Uterus (tissue), 4 donors: Measurements from ENCODE around the gene PLEKHA1. TPM values are rescaled to one million over a fixed set of nuclear protein-coding genes. Genes with fewer than 3 reads are reported as not detected.

Experiments used
- DNase-seq, 2 donors: peaks; one replicate each; pipeline ENCODE4 v3.0.0-alpha.2; 2019 to 2020
- H3K27ac ChIP-seq, 2 donors: fragments of 200-600 bp; sonication (generic); 1 replicate in 1 of 2; 2 replicates in 1 of 2; pipeline ENCODE4 v1.5.1; 2016 to 2018
- H3K27me3 ChIP-seq, 2 donors: fragments of 200-600 bp; sonication (generic); one replicate each; pipeline ENCODE4 v1.5.1; 2018 to 2019; ENCODE audit warnings: control low read depth in 1 of 2
- H3K36me3 ChIP-seq, 2 donors: fragments of 200-600 bp; sonication (generic); one replicate each; pipeline ENCODE4 v1.5.1; 2019; ENCODE audit warnings: control low read depth in 1 of 2
- H3K4me1 ChIP-seq, 2 donors: fragments of 200-600 bp; sonication (generic); one replicate each; pipeline ENCODE4 v1.5.1; 2018 to 2019; ENCODE audit warnings: control low read depth in 1 of 2
- H3K4me3 ChIP-seq, 2 donors: fragments of 200-600 bp; sonication (generic); 1 replicate in 1 of 2; 2 replicates in 1 of 2; pipeline ENCODE4 v1.5.1; 2018 to 2019; ENCODE audit warnings: mild to moderate bottlenecking in 1 of 2
- H3K9me3 ChIP-seq, 2 donors: fragments of 200-600 bp; sonication (generic); one replicate each; pipeline ENCODE4 v1.5.1; 2019; ENCODE audit warnings: control low read depth in 1 of 2
- POLR2A ChIP-seq, 2 donors: fragments of 450-650 bp; IDR thresholded peaks; one replicate each; pipeline ENCODE4 v1.6.1; 2016; ENCODE audit warnings: antibody characterized with exemption in 2 of 2, mild to moderate bottlenecking in 1 of 2, moderate library complexity in 1 of 2
- intact Hi-C: fragments of 100-400 bp; cut with DNase I; formaldehyde crosslinking; loops from one replicate; pipeline ENCODE4 v1.15.1; 2023; ENCODE audit warnings: low total_unique reads
- total RNA-seq, 4 donors: library from RNA; depleted of rRNA in 3 of 4; stranded (reverse); fragments of >200 nt in 3 of 4; gene quantifications; one replicate each; pipeline versions ENCODE4 v1.1.0 to v1.2.4, GENCODE V29; 2014 to 2023
- TF ChIP-seq, protein P1 (sequence below), 4 experiments: fragments of 200-600 bp in 2 of 4; fragments of 450-650 bp in 2 of 4; sonication (generic) in 2 of 4; IDR thresholded peaks; one replicate each; pipeline ENCODE4 v1.5.1; 2016 to 2019; ENCODE audit warnings: antibody characterized with exemption in 4 of 4, mild to moderate bottlenecking in 2 of 4, moderate library complexity in 1 of 4
- donor health status: DM: yes; HTN: yes; CAD: no.

The PLEKHA1 gene
- total RNA-seq, 4 donors from 2014 or later: 9.2 to 54.1 (median 29.0) TPM

DNA sequence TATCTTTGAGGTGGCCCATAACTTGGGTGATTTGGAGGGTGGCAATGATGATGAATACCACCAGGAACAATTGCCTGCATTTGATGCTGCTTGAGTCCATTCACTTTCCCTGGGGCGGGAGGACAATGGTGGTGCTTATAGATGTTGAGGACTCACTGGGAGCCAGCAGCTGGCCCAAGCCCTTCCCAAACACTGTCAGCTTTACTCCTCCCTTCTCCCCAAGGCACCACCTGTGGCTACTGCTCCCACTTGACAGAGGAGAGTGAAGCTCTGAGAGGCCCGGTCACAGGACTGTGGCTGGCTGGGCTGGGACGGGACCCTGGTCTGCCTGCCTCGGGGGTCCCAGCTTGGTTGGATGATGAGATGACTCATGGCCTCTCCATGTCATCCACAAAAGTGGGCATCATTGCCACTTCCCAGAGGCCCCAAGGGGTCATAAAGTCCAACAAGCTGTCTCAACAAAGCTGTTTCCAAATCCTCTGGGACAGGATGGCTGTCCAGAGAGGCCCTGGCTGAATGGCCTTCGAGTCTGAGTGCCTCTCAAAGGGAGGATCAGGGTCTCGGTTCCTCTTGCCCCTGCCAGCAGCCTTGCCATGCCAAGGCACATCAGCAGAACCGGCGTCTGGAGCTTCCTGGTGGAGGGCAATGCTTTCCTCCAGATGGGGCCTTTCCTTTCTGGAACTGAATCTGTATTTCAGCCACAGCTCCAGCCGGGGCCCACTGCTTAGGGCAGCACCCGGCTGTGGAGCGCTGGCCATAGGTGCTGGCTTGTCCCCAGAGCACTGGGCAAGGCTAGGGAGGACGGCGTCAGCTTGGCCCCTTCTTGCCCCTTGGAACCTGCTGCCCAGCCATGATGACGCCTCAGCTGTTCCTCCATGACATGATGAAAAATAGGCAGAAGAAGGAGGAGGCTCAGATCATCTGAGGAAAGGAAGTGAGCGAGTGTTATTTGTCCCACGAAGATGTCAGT, 47.0 kb upstream of the PLEKHA1 start:
- H3K4me1 ChIP-seq: no peaks in the 10 kb centered on the region
- no peak overlapping the region for H3K4me3 ChIP-seq
- H3K36me3 ChIP-seq: no peaks in the 10 kb centered on the region
- no peak for TF ChIP-seq POLR2A (IDR thresholded peaks at IDR 0.05)
- TF ChIP-seq, protein P1, sequence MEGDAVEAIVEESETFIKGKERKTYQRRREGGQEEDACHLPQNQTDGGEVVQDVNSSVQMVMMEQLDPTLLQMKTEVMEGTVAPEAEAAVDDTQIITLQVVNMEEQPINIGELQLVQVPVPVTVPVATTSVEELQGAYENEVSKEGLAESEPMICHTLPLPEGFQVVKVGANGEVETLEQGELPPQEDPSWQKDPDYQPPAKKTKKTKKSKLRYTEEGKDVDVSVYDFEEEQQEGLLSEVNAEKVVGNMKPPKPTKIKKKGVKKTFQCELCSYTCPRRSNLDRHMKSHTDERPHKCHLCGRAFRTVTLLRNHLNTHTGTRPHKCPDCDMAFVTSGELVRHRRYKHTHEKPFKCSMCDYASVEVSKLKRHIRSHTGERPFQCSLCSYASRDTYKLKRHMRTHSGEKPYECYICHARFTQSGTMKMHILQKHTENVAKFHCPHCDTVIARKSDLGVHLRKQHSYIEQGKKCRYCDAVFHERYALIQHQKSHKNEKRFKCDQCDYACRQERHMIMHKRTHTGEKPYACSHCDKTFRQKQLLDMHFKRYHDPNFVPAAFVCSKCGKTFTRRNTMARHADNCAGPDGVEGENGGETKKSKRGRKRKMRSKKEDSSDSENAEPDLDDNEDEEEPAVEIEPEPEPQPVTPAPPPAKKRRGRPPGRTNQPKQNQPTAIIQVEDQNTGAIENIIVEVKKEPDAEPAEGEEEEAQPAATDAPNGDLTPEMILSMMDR (IDR thresholded peaks at IDR 0.05): no peak
- no peak overlapping the region for H3K27ac ChIP-seq
- no peak for DNase-seq
- intact Hi-C loops: no loop called here
- no peaks in the 10 kb centered on the region for H3K27me3 ChIP-seq
- H3K9me3 ChIP-seq: no peaks in the 10 kb centered on the region

DNA sequence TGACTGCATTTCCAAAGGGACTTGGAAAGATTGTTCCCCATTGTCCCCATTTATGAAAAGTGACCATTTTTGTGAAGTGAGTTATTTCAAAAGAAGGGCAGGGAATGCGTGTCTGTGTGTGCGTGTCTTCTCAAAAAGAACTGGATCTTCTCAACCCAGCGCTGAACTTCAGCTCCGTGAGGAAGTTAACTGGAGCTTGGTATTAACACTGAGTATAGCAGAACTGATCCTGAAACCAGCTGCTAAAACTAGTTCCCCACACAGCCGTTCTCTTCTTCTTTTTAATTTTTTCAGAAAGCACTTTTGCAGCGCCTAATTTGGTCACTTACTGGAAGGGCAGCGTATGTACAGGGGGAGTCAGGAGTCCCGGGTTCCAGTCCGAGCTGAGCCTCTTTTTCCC, 45.8 kb upstream of the PLEKHA1 start:
- intact Hi-C loops: no loop called here
- Histone ChIP-seq H3K27me3 (no peaks in the 10 kb centered on the region), H3K9me3 (no peaks in the 10 kb centered on the region), H3K4me3 (no peak overlapping the region), H3K36me3 (no peaks in the 10 kb centered on the region), H3K4me1 (no peaks in the 10 kb centered on the region), H3K27ac (no peak overlapping the region)
- DNase-seq: no peak
- TF ChIP-seq, protein P1 (IDR thresholded peaks at IDR 0.05): no peak
- no peak for TF ChIP-seq POLR2A (IDR thresholded peaks at IDR 0.05)

DNA sequence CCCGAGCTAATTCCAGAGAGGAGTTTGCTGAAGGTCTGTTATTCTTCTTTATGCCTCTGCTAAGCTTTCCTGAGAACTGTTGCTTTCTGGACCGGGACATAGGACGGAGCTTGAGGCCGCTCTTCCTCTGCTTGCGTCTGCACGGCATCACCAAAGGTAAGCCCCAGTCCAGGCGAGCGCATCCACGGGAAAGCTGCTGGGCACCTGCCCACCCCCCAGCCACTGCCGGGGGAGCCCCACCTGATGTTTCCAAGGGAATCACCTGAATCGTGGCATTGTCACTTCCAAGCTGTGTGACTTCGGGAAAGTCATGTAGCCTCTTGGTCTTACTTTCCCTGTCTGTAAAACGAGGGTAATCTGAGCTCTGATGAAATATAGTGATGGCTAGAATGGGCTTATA, 45.1 kb upstream of the PLEKHA1 start:
- Histone ChIP-seq H3K27me3 (no peaks in the 10 kb centered on the region), H3K4me3 (no peak overlapping the region), H3K4me1 (no peaks in the 10 kb centered on the region), H3K9me3 (no peaks in the 10 kb centered on the region), H3K36me3 (no peaks in the 10 kb centered on the region), H3K27ac (no peak overlapping the region)
- DNase-seq: no peak
- TF ChIP-seq POLR2A (IDR thresholded peaks at IDR 0.05): no peak
- TF ChIP-seq, protein P1 (IDR thresholded peaks at IDR 0.05): no peak
- intact Hi-C loops: no loop called here

DNA sequence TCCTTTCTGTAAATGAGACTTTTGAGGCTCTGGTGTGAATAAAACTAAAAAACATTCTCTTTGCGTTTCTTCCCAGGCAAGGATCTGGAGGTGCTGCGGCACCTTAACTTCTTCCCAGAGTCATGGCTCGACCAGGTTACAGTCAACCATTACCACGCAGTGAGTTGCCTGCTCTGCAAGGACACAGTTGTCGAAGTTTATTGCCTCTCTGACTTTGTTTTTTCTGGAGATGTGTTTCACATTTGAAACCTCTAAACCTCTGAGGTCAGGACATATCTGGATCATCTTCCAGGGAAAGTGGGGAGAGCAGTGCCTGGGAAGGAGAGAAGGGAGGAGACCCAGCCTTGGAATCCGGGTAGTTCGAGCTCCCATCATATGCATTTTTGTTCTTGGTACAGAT, 43.4 kb upstream of the PLEKHA1 start:
- no peak for DNase-seq
- Histone ChIP-seq H3K9me3 (no peaks in the 10 kb centered on the region), H3K4me3 (no peak overlapping the region), H3K36me3 (no peaks in the 10 kb centered on the region), H3K27ac (no peak overlapping the region), H3K27me3 (no peaks in the 10 kb centered on the region), H3K4me1 (no peaks in the 10 kb centered on the region)
- no peak for TF ChIP-seq POLR2A (IDR thresholded peaks at IDR 0.05)
- TF ChIP-seq, protein P1 (IDR thresholded peaks at IDR 0.05): no peak
- intact Hi-C loops: no loop called here

DNA sequence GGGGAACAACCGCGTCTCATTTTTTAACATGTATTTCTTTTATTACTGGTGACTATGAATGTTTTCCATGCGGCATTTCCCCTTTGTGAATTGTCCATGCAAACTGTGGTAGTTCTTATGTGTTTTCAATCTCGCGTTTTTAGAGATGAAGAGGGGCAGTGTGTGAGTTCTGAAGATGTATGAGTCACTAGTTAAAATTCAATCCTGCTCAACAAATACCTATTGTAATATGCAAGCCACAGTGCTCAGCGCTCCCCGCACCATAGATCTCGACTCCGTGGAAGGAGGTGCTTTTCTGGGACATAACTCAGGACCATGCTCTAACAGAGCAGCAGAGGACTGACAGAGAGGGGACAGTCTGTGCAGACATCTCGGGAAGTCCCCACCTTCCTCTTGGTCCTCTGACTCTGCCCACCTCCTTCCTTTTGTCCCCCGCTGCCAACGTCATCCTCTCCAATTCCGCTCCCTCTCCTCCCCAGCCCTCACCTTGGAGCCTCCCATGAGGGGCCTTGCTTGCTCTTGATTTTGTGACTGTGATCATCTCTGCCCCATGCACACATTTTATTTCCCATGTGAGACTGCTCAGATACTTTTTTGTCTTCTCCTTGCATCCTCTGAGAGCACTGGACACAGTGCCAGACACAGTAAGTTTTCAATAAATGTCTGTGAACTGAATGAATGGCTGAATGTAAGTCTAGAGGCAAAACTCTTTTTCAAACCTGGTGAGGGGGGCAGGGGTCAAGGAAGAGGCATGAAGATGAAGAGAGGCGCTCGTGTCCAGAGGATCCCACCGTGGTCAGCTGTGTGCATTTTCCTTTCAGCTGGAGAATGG, 42.7 kb upstream of the PLEKHA1 start:
- TF ChIP-seq, protein P1 (IDR thresholded peaks at IDR 0.05): no peak
- no peak for TF ChIP-seq POLR2A (IDR thresholded peaks at IDR 0.05)
- Histone ChIP-seq H3K4me3 (no peak overlapping the region), H3K36me3 (no peaks in the 10 kb centered on the region), H3K4me1 (no peaks in the 10 kb centered on the region), H3K9me3 (no peaks in the 10 kb centered on the region), H3K27me3 (no peaks in the 10 kb centered on the region), H3K27ac (no peak overlapping the region)
- DNase-seq: no peak
- intact Hi-C loops: no loop called here
